ENCODE measurements around the gene C1orf94.

The C1orf94 gene

GRCh38 chr1:34147301-34147700, 29.4 kb upstream of the C1orf94 start:
- Histone ChIP-seq H3K4me3 (ENCODE audit: low read length) (no peak overlapping the region), H2AFZ (ENCODE audit: low read depth, low read length) (no peak overlapping the region), H3K27me3 (ENCODE audit: insufficient read depth, low read length) (no peaks in the 10 kb centered on the region), H3K4me1 (ENCODE audit: insufficient read depth, low read length) (no peaks in the 10 kb centered on the region), H3K9me3 (ENCODE audit: low read length) (no peaks in the 10 kb centered on the region), H3K36me3 (ENCODE audit: insufficient read depth, low read length) (no peaks in the 10 kb centered on the region)

GRCh38 chr1:34149501-34149900, 27.2 kb upstream of the C1orf94 start:
- H2AFZ ChIP-seq (ENCODE audit: low read depth, low read length): no peak overlapping the region
- H3K4me1 ChIP-seq (ENCODE audit: insufficient read depth, low read length): no peaks in the 10 kb centered on the region
- no peaks in the 10 kb centered on the region for H3K9me3 ChIP-seq (ENCODE audit: low read length)
- no peak overlapping the region for H3K4me3 ChIP-seq (ENCODE audit: low read length)
- no peaks in the 10 kb centered on the region for H3K27me3 ChIP-seq (ENCODE audit: insufficient read depth, low read length)
- no peaks in the 10 kb centered on the region for H3K36me3 ChIP-seq (ENCODE audit: insufficient read depth, low read length)

- Histone ChIP-seq H3K4me3 (ENCODE audit: low read length) (no peak overlapping the region), H3K36me3 (ENCODE audit: insufficient read depth, low read length) (no peaks in the 10 kb centered on the region), H3K4me1 (ENCODE audit: insufficient read depth, low read length) (no peaks in the 10 kb centered on the region), H2AFZ (ENCODE audit: low read depth, low read length) (no peak overlapping the region), H3K27me3 (ENCODE audit: insufficient read depth, low read length) (peaks cover 2% of the 10 kb centered on the region), H3K9me3 (ENCODE audit: low read length) (no peaks in the 10 kb centered on the region)
These were observed 23.5 kb upstream of the C1orf94 start for GRCh38 chr1:34153246-34153645.

- H3K9me3 ChIP-seq (ENCODE audit: low read length): no peaks in the 10 kb centered on the region
- H3K27me3 ChIP-seq (ENCODE audit: insufficient read depth, low read length): peaks cover 18% of the 10 kb centered on the region
- no peak overlapping the region for H2AFZ ChIP-seq (ENCODE audit: low read depth, low read length)
These were observed 20.8 kb upstream of the C1orf94 start for GRCh38 chr1:34155860-34156259.

GRCh38 chr1:34156739-34157138, 20.0 kb upstream of the C1orf94 start:
- Histone ChIP-seq H3K27me3 (ENCODE audit: insufficient read depth, low read length) (peaks cover 27% of the 10 kb centered on the region), H3K9me3 (ENCODE audit: low read length) (no peaks in the 10 kb centered on the region), H3K4me3 (ENCODE audit: low read length) (no peak overlapping the region), H2AFZ (ENCODE audit: low read depth, low read length) (no peak overlapping the region), H3K36me3 (ENCODE audit: insufficient read depth, low read length) (no peaks in the 10 kb centered on the region), H3K4me1 (ENCODE audit: insufficient read depth, low read length) (no peaks in the 10 kb centered on the region)

More at GRCh38 chr1:34155860-34156259, 20.8 kb upstream of the C1orf94 start:
- Histone ChIP-seq H3K4me1 (ENCODE audit: insufficient read depth, low read length) (no peaks in the 10 kb centered on the region), H3K36me3 (ENCODE audit: insufficient read depth, low read length) (no peaks in the 10 kb centered on the region), H3K4me3 (ENCODE audit: low read length) (no peak overlapping the region)

- H3K27me3 ChIP-seq (ENCODE audit: insufficient read depth, low read length): peaks cover 83% of the 10 kb centered on the region
- H3K9me3 ChIP-seq (ENCODE audit: low read length): no peaks in the 10 kb centered on the region
- H3K36me3 ChIP-seq (ENCODE audit: insufficient read depth, low read length): no peaks in the 10 kb centered on the region
- H3K4me1 ChIP-seq (ENCODE audit: insufficient read depth, low read length): peaks cover 4% of the 10 kb centered on the region
- H2AFZ ChIP-seq (ENCODE audit: low read depth, low read length): no peak overlapping the region
- no peak overlapping the region for H3K4me3 ChIP-seq (ENCODE audit: low read length)
These were observed 13.6 kb upstream of the C1orf94 start for GRCh38 chr1:34162852-34163766.

- H3K27me3 ChIP-seq (ENCODE audit: insufficient read depth, low read length): peaks cover 88% of the 10 kb centered on the region
These were observed 12.6 kb upstream of the C1orf94 start for GRCh38 chr1:34163792-34164731.

GRCh38 chr1:34164771-34165391, 11.8 kb upstream of the C1orf94 start, which contains the start of gene CSMD2:
Gene CSMD2, minus strand, starts transcription at chr1:34165230. Its CDS starts 133 bp downstream, at chr1:34165097.
- Histone ChIP-seq H3K4me3 (ENCODE audit: low read length) (peak within 1 kb of the TSS; percentile 11), H2AFZ (ENCODE audit: low read depth, low read length) (peak within 1 kb of the TSS; percentile 72), H3K9me3 (ENCODE audit: low read length) (no peaks in the 10 kb centered on the region), H3K27me3 (ENCODE audit: insufficient read depth, low read length) (peaks cover 83% of the 10 kb centered on the region), H3K4me1 (ENCODE audit: insufficient read depth, low read length) (peaks cover 4% of the 10 kb centered on the region), H3K36me3 (ENCODE audit: insufficient read depth, low read length) (no peaks in the 10 kb centered on the region)

More at GRCh38 chr1:34163792-34164731, 12.6 kb upstream of the C1orf94 start:
- Histone ChIP-seq H3K4me3 (ENCODE audit: low read length) (no peak overlapping the region), H3K36me3 (ENCODE audit: insufficient read depth, low read length) (no peaks in the 10 kb centered on the region), H2AFZ (ENCODE audit: low read depth, low read length) (no peak overlapping the region), H3K4me1 (ENCODE audit: insufficient read depth, low read length) (peaks cover 4% of the 10 kb centered on the region), H3K9me3 (ENCODE audit: low read length) (no peaks in the 10 kb centered on the region)

GRCh38 chr1:34165422-34165921, 11.2 kb upstream of the C1orf94 start:
- no peaks in the 10 kb centered on the region for H3K36me3 ChIP-seq (ENCODE audit: insufficient read depth, low read length)
- H3K27me3 ChIP-seq (ENCODE audit: insufficient read depth, low read length): peaks cover 77% of the 10 kb centered on the region
- H2AFZ ChIP-seq (ENCODE audit: low read depth, low read length): peak overlapping the region; percentile 72
- peaks cover 4% of the 10 kb centered on the region for H3K4me1 ChIP-seq (ENCODE audit: insufficient read depth, low read length)
- no peaks in the 10 kb centered on the region for H3K9me3 ChIP-seq (ENCODE audit: low read length)
- H3K4me3 ChIP-seq (ENCODE audit: low read length): no peak overlapping the region

- Histone ChIP-seq H3K9me3 (ENCODE audit: low read length) (no peaks in the 10 kb centered on the region), H2AFZ (ENCODE audit: low read depth, low read length) (no peak overlapping the region), H3K27me3 (ENCODE audit: insufficient read depth, low read length) (peaks cover 69% of the 10 kb centered on the region), H3K4me1 (ENCODE audit: insufficient read depth, low read length) (peaks cover 4% of the 10 kb centered on the region), H3K4me3 (ENCODE audit: low read length) (no peak overlapping the region), H3K36me3 (ENCODE audit: insufficient read depth, low read length) (no peaks in the 10 kb centered on the region)
These were observed 10.5 kb upstream of the C1orf94 start for GRCh38 chr1:34166191-34166624.

- Histone ChIP-seq H3K4me3 (ENCODE audit: low read length) (no peak overlapping the region), H2AFZ (ENCODE audit: low read depth, low read length) (no peak overlapping the region), H3K27me3 (ENCODE audit: insufficient read depth, low read length) (peaks cover 66% of the 10 kb centered on the region), H3K36me3 (ENCODE audit: insufficient read depth, low read length) (no peaks in the 10 kb centered on the region), H3K4me1 (ENCODE audit: insufficient read depth, low read length) (peaks cover 4% of the 10 kb centered on the region), H3K9me3 (ENCODE audit: low read length) (no peaks in the 10 kb centered on the region)
These were observed 9.9 kb upstream of the C1orf94 start for GRCh38 chr1:34166625-34167361.

GRCh38 chr1:34167389-34167788, 9.3 kb upstream of the C1orf94 start:
- Histone ChIP-seq H3K4me3 (ENCODE audit: low read length) (no peak overlapping the region), H3K36me3 (ENCODE audit: insufficient read depth, low read length) (no peaks in the 10 kb centered on the region), H2AFZ (ENCODE audit: low read depth, low read length) (no peak overlapping the region), H3K9me3 (ENCODE audit: low read length) (no peaks in the 10 kb centered on the region), H3K27me3 (ENCODE audit: insufficient read depth, low read length) (peaks cover 64% of the 10 kb centered on the region), H3K4me1 (ENCODE audit: insufficient read depth, low read length) (peaks cover 4% of the 10 kb centered on the region)

All from neuron (in vitro differentiated cells).